NB4 (cell line): ENCODE measurements around the gene SEMA5A.

ENCODE experiments used
- CTCF ChIP-seq: IDR thresholded peaks from one replicate; pipeline ENCODE4 v1.5.1; 2012; ENCODE audit warnings: low read depth, low read length
- POLR2A ChIP-seq: IDR thresholded peaks from 2 replicates; pipeline ENCODE4 v1.6.1; 2011; ENCODE audit warnings: mild to moderate bottlenecking; ENCODE audit not compliant: insufficient read length; ENCODE audit errors: extremely low read depth

GRCh38 chr5:9354336-9355081, 191.4 kb downstream of the SEMA5A start:
- TF ChIP-seq CTCF (no peak), POLR2A (no peak)
